Gastroesophageal sphincter (tissue), 4 donors: ENCODE results near the gene AQP12B. TPM values are rescaled to one million over a fixed set of nuclear protein-coding genes. Genes with fewer than 3 reads are reported as not detected.

ENCODE experiments used
- ATAC-seq: fragments of 150-250 bp; one replicate; pipeline ENCODE4 v1.9.1; 2016; ENCODE audit warnings: mild to moderate bottlenecking, moderate library complexity
- H3K27ac ChIP-seq, 4 donors: fragments of 200-600 bp; sonication (generic) in 3 of 4; 1 replicate in 3 of 4; 2 replicates in 1 of 4; pipeline ENCODE4 v1.5.1; 2016 to 2019
- H3K27me3 ChIP-seq: fragments of 200-600 bp; sonication (generic); one replicate; pipeline ENCODE4 v1.5.1; 2019
- H3K36me3 ChIP-seq, 2 donors: fragments of 200-600 bp; sonication (generic); one replicate each; pipeline ENCODE4 v1.5.1; 2019; ENCODE audit warnings: control low read depth in 1 of 2
- H3K4me1 ChIP-seq, 3 donors: fragments of 200-600 bp; sonication (generic); 1 replicate in 2 of 3; 2 replicates in 1 of 3; pipeline ENCODE4 v1.5.1; 2016 to 2019; ENCODE audit warnings: control low read depth in 2 of 3
- H3K4me3 ChIP-seq, 2 donors: fragments of 200-600 bp; sonication (generic); one replicate each; pipeline ENCODE4 v1.5.1; 2019; ENCODE audit warnings: mild to moderate bottlenecking in 1 of 2, moderate library complexity in 1 of 2
- H3K9me3 ChIP-seq, 3 donors: fragments of 200-600 bp; sonication (generic); one replicate each; pipeline ENCODE4 v1.5.1; 2017 to 2019; ENCODE audit warnings: control low read depth in 2 of 3
- EP300 ChIP-seq: sonication (generic); formaldehyde crosslinking; IDR thresholded peaks from one replicate; pipeline ENCODE4 v1.6.1; 2017; ENCODE audit warnings: antibody characterized with exemption, mild to moderate bottlenecking
- POLR2A ChIP-seq, 2 donors: fragments of 450-650 bp; IDR thresholded peaks; one replicate each; pipeline ENCODE4 v1.6.1; 2017; ENCODE audit warnings: antibody characterized with exemption in 2 of 2, mild to moderate bottlenecking in 2 of 2, moderate library complexity in 1 of 2
- POLR2AphosphoS5 ChIP-seq: sonication (generic); formaldehyde crosslinking; IDR thresholded peaks from one replicate; pipeline ENCODE4 v1.6.1; 2017; ENCODE audit warnings: antibody characterized with exemption
- WGBS, 2 donors: methylation state at CpG; one replicate each; pipeline ENCODE4 v1.1.5; 2018; ENCODE audit warnings: low coverage in 1 of 2; 5-methylcytosine and 5-hydroxymethylcytosine counted together
- total RNA-seq, 4 donors: library from RNA; depleted of rRNA; stranded (reverse); fragments of >200 nt; gene quantifications; one replicate each; pipeline ENCODE4 v1.1.0, GENCODE V29; 2016
- TF ChIP-seq, protein P1 (sequence below), 4 experiments: fragments of 200-600 bp in 2 of 4; fragments of 450-650 bp in 2 of 4; sonication (generic) in 1 of 4; IDR thresholded peaks; one replicate each; pipeline ENCODE4 v1.5.1; 2017 to 2019; ENCODE audit warnings: antibody characterized with exemption in 4 of 4, mild to moderate bottlenecking in 2 of 4, moderate library complexity in 2 of 4

Gene AQP12B
- total RNA-seq, 4 donors from 2014 or later: not detected

- H3K36me3 ChIP-seq: no peaks in the 10 kb centered on the region
- ATAC-seq: no peak
- H3K4me3 ChIP-seq: no peak overlapping the region
- 100% methylated on average over 2 of the region's 15 CpGs; no CpG with 5 or more reads in 1 of the 2 donors for WGBS, 2 donors
- H3K27ac ChIP-seq: no peak overlapping the region
- TF ChIP-seq, protein P1, sequence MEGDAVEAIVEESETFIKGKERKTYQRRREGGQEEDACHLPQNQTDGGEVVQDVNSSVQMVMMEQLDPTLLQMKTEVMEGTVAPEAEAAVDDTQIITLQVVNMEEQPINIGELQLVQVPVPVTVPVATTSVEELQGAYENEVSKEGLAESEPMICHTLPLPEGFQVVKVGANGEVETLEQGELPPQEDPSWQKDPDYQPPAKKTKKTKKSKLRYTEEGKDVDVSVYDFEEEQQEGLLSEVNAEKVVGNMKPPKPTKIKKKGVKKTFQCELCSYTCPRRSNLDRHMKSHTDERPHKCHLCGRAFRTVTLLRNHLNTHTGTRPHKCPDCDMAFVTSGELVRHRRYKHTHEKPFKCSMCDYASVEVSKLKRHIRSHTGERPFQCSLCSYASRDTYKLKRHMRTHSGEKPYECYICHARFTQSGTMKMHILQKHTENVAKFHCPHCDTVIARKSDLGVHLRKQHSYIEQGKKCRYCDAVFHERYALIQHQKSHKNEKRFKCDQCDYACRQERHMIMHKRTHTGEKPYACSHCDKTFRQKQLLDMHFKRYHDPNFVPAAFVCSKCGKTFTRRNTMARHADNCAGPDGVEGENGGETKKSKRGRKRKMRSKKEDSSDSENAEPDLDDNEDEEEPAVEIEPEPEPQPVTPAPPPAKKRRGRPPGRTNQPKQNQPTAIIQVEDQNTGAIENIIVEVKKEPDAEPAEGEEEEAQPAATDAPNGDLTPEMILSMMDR (IDR thresholded peaks at IDR 0.05): no peak
- no peak for TF ChIP-seq POLR2A (IDR thresholded peaks at IDR 0.05)
- H3K9me3 ChIP-seq: no peaks in the 10 kb centered on the region
- peaks cover 41% of the 10 kb centered on the region for H3K27me3 ChIP-seq
- H3K4me1 ChIP-seq: no peaks in the 10 kb centered on the region
These were observed 45.2 kb upstream of the AQP12B start for GRCh38 chr2:240727913-240728312.

DNA sequence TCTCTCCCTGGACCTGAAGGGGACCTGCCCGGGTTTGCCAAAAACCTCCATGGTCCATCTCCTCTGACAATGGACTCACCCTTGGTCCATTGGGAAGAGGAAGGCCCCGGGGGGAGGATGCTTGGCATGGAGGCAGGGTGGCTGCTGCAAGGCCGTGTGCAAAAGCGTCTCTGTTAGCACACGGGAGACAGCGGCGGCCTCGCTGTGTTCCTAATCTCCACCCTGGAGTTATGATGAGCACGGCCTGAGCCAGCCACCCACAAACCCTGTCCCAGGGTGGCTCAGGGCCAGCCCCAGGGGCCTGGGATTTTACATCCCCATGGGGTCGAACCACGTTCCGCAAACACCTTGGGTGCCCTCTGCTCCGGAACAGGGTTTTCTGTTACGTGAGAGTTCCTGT, 44.8 kb upstream of the AQP12B start:
- peaks cover 41% of the 10 kb centered on the region for H3K27me3 ChIP-seq
- TF ChIP-seq POLR2A (IDR thresholded peaks at IDR 0.05) (no peak), POLR2AphosphoS5 (no peak), EP300 (no peak)
- TF ChIP-seq, protein P1 (IDR thresholded peaks at IDR 0.05): no peak

GRCh38 chr2:240726876-240727275, 44.2 kb upstream of the AQP12B start:
- ATAC-seq: no peak
- Histone ChIP-seq H3K36me3 (no peaks in the 10 kb centered on the region), H3K4me1 (no peaks in the 10 kb centered on the region), H3K27me3 (peaks cover 41% of the 10 kb centered on the region), H3K9me3 (no peaks in the 10 kb centered on the region), H3K27ac (no peak overlapping the region), H3K4me3 (no peak overlapping the region)
- 65 to 84% methylated on average over 5 to 10 of the region's 14 CpGs for WGBS, 2 donors
- TF ChIP-seq, protein P1 (IDR thresholded peaks at IDR 0.05): no peak
- no peak for TF ChIP-seq EP300

More for the DNA sequence above, 44.8 kb upstream of the AQP12B start:
- Histone ChIP-seq H3K36me3 (no peaks in the 10 kb centered on the region), H3K4me1 (no peaks in the 10 kb centered on the region), H3K4me3 (no peak overlapping the region), H3K9me3 (no peaks in the 10 kb centered on the region), H3K27ac (no peak overlapping the region)
- 67% methylated on average over 1 of the region's 14 CpGs; no CpG with 5 or more reads in 1 of the 2 donors for WGBS, 2 donors
- ATAC-seq: no peak

- H3K27me3 ChIP-seq: peaks cover 32% of the 10 kb centered on the region
- no peaks in the 10 kb centered on the region for H3K36me3 ChIP-seq
- H3K4me3 ChIP-seq: no peak overlapping the region
- no peak overlapping the region for H3K27ac ChIP-seq
- TF ChIP-seq, protein P1 (IDR thresholded peaks at IDR 0.05): no peak
- TF ChIP-seq EP300 (no peak), POLR2AphosphoS5 (no peak), POLR2A (IDR thresholded peaks at IDR 0.05) (no peak)
- ATAC-seq: no peak
- WGBS, 2 donors: 100% methylated on average over 1 of the region's 7 CpGs; no CpG with 5 or more reads in 1 of the 2 donors
- no peaks in the 10 kb centered on the region for H3K9me3 ChIP-seq
- H3K4me1 ChIP-seq: no peaks in the 10 kb centered on the region
These were observed 43.0 kb upstream of the AQP12B start for GRCh38 chr2:240725671-240726070.

DNA sequence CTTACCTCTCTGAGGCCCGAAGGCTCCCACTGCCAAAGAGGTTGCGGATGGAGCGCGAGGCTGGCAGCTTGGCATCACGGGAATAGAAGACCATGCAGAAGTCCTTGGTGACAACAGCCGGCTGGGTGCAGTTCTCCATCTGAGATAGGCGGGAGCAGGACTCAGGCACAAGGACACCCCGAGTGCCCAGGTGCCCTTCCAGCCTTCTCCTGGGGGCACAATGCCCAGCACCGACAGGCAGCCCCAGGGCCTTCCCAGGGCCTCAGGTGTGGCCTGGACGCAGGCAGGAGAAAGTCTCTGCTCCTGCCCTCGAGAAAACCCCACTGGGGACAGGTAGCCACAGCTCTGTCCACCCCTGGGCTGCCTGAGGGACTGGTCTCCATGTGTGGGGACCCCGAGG, 42.6 kb upstream of the AQP12B start:
- no CpG with 5 or more reads among the region's 12 CpGs for WGBS, 2 donors
- H3K4me3 ChIP-seq: no peak overlapping the region
- no peak for ATAC-seq
- TF ChIP-seq EP300: no peak
- no peaks in the 10 kb centered on the region for H3K4me1 ChIP-seq
- H3K27ac ChIP-seq: no peak overlapping the region
- H3K9me3 ChIP-seq: no peaks in the 10 kb centered on the region
- H3K27me3 ChIP-seq: peaks cover 29% of the 10 kb centered on the region
- H3K36me3 ChIP-seq: no peaks in the 10 kb centered on the region
